ENCODE results near the gene FAM89A.
"Not testable (repeated sequence)": the region's sequence is repeated elsewhere in the genome, so short reads cannot be mapped to it uniquely, and the experiment has no call there.

Gene FAM89A

DNA sequence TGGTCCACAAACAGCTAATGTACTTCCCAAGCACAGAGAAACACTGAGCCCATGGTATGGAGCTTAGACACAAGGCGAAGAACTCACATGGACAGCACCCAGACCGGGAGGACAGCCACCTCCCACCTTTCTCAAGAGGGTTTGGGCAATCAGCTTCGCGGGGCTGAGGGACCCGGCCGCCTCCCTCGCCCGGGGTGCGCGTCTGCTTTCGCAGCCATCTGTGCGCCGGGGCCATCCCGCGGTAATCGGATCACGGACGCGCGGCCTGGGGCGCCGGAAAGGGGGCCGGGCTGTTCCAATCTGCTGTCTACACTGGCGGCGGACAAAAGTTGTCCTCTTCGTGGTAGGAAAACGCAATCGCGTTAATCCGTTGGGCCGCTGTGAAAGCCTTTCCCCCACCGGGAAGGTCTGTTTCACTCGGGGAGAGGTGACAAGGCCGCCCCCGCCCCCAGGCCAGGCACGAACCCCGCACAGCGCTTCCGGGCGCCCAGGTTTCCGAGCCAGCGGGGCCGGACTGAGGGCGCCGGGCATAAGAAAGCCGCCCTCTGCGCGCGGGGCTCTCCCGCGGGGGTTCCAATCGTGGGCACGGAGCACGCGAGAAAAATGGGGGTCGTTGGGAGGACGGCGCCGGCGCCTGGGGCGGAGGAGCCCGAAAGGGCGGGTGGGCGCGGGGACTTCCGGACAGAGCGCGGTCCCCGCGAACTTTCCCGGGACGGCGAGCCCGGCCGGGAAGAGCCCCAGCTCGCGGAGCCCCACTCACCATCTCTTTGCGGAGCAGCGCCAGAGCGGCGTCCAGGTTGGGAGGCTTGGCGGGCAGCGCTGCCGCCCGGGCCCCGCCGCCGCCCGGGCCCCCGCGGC, 664 bp downstream of the FAM89A start:
- TF ChIP-seq, protein P1, sequence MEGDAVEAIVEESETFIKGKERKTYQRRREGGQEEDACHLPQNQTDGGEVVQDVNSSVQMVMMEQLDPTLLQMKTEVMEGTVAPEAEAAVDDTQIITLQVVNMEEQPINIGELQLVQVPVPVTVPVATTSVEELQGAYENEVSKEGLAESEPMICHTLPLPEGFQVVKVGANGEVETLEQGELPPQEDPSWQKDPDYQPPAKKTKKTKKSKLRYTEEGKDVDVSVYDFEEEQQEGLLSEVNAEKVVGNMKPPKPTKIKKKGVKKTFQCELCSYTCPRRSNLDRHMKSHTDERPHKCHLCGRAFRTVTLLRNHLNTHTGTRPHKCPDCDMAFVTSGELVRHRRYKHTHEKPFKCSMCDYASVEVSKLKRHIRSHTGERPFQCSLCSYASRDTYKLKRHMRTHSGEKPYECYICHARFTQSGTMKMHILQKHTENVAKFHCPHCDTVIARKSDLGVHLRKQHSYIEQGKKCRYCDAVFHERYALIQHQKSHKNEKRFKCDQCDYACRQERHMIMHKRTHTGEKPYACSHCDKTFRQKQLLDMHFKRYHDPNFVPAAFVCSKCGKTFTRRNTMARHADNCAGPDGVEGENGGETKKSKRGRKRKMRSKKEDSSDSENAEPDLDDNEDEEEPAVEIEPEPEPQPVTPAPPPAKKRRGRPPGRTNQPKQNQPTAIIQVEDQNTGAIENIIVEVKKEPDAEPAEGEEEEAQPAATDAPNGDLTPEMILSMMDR (IDR thresholded peaks at IDR 0.05; ENCODE audit: insufficient read depth, missing control alignments) = no peak
- FAIRE-seq (peak; percentile 21), DNase-seq (ENCODE audit: insufficient read length, low spot score) (peak; percentile 64)

DNA sequence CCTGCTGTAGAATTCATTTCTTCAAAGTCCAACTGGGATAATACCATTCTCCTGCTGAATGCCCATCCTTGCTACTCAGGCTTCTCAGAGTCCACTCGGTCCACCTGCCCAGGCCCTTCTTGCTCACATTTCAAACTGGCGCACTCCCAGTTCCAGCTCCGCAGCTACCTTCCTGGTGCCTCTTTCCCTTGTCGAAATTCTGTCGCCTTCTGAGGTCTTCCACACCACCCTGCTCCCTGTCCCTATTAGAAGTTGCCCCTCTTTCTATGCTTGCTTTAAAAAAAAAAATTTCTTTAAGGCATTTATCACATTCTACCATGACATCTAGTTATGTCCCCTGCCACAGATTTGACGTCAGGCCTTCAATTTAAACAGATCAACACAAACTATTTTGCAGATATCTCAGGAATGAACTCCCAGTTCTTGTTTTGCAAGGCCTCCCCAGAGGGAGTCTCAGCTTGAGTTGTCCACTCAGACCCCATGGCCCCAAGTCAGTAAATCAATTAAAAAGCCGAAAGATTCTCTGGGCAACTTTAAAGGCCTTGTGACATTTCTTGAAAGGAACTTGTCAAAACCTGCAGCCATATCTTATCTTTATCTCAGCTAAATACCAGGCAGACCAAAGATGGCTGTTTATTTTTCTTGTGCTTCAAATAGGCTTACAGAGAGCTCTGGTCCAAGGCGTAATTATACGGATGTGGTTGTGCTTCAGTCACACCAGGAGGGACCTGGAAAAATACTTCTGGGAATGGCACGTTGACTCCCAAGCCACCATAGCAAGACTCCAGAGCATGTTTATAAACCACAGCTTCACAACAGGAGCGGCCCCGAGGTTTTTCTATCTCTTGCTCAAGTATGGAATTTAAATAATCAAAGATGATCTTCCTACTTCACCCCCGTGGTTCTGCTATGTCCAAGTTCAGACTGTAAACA, 2.2 kb downstream of the FAM89A start:
- FAIRE-seq (peak; percentile 91), DNase-seq (ENCODE audit: insufficient read length, low spot score) (no peak)
- TF ChIP-seq, protein P1 (IDR thresholded peaks at IDR 0.05; ENCODE audit: insufficient read depth, missing control alignments) = no peak

DNA sequence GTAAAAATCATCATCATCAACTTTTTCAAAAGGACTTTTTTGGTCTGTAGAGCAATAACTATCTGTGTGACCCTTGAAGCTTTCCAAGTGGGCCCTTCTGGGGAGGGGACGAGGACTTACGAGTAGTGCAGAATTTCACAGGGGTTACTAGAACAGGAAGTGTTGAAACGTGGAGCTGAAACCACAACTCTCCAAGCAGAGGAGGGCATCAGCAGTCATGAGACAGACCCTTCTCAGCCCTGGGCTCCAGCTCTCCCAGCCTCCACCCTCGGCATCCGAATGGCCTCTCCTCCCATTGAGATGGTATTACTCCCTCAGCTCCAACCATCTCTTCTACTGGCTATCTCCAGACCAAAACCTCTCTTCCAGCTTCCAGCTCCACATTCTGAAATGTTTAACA, 3.6 kb downstream of the FAM89A start:
- no peak for FAIRE-seq
- TF ChIP-seq, protein P1 (IDR thresholded peaks at IDR 0.05; ENCODE audit: insufficient read depth, missing control alignments) = no peak
- no peak for DNase-seq (ENCODE audit: insufficient read length, low spot score)

DNA sequence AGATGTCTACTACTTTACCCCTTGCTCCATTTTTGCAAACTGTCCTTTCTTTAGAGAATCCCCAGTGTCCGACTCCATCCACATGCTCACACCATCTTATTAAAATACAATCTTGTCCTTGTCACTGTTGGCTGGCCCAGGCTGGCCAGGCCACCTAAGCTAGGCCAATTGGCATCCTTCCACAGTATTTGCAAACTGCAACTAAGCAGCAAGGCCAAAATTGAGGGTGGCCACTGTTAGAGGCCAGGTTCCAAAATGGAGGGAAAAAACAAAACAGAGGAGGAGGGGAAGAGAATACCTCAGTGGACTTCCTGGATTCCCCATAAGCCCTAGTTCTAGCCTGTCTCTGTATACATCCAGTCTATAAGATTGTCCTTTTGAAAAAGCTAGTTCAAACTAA, 4.3 kb downstream of the FAM89A start:
- no peak for FAIRE-seq
- TF ChIP-seq, protein P1 (IDR thresholded peaks at IDR 0.05; ENCODE audit: insufficient read depth, missing control alignments) = no peak
- DNase-seq (ENCODE audit: insufficient read length, low spot score) = no peak

DNA sequence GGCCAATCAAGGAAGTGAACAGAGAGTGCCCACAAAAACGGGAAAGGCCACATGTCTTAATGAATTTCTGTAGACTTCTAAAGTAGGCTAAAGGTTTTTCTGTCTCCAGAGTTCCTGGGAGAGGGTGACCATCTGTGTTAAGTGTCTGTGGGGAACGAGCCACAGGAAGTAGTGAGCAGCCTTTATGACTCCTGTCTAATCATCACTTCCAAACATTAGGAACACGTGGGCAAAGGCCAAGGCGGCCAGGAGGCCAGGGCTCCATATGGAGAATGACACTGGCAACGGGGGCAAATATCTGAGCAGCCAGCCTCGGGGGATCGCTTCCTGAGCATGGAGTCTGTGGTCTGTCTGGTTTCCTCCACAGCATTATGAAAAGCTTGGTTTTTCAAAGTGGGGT, 7.1 kb downstream of the FAM89A start:
- DNase-seq (ENCODE audit: insufficient read length, low spot score) (no peak), FAIRE-seq (no peak)
- TF ChIP-seq, protein P1 (IDR thresholded peaks at IDR 0.05; ENCODE audit: insufficient read depth, missing control alignments) = no peak

DNA sequence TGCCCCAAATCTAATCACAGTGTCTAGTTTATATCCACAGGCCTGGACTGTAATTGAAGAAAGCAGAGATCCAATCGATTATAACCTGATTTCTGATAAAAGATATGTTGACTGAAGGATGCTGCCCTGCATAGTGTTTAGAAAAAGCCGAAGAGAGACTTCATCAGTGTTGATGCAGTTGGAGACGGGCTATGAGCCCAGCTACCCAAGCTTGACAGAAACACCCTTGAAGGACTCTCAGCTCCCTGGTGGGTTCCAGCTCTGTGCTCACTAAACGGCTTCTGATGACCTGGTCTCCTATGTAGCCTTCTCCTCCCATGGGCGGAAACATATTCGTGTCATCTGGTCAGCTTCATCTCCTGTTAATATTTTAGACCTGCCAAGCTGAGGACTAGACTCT, 10.2 kb downstream of the FAM89A start:
- TF ChIP-seq, protein P1 (IDR thresholded peaks at IDR 0.05; ENCODE audit: insufficient read depth, missing control alignments) = no peak
- no peak for FAIRE-seq
- DNase-seq (ENCODE audit: insufficient read length, low spot score) = no peak

DNA sequence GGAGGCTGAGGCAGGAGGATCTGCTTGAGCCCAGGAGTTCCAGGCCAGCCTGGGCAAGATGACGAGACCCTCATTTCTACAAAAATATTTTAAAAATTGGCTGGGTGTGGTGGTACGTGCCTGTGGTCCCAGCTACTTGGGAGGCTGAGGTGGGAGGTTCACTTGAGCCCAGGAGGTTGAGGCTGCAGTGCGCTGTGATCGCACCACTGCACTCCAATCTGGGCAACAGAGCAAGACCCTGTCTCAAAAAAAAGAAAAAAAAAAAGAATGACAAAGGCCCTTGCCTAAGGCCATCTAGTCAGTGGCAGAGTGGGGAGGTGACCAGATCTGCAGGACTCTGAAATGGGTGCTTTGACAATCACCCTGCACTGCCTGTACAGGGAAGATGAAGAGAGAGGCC, 10.8 kb downstream of the FAM89A start:
- not testable (repeated sequence) for FAIRE-seq; DNase-seq (ENCODE audit: insufficient read length, low spot score)
